HG03521 (cell line): ENCODE measurements around the gene GGACT.
"Not testable (repeated sequence)": the region's sequence is repeated elsewhere in the genome, so short reads cannot be mapped to it uniquely, and the experiment has no call there.

ENCODE experiments used
- ATAC-seq: cut with Tn5 transposase; IDR thresholded peaks from one replicate; pipeline ENCODE4 v1.9.1; 2021; ENCODE audit warnings: mild to moderate bottlenecking, moderate library complexity; ENCODE audit not compliant: unreplicated experiment

GGACT gene

GRCh38 chr13:100588331-100589177 lies at the start of gene GGACT:
Gene GGACT (minus strand): TSS chr13:100588789. CDS start chr13:100532591, 56,198 bp downstream.
- peak; percentile 98 for ATAC-seq

GRCh38 chr13:100637796-100638195 lies 49.2 kb upstream of the GGACT start:
- no peak for ATAC-seq

GRCh38 chr13:100637380-100637779 lies 48.8 kb upstream of the GGACT start:
- no peak for ATAC-seq

GRCh38 chr13:100636441-100636840 lies 47.9 kb upstream of the GGACT start:
- no peak for ATAC-seq

GRCh38 chr13:100636004-100636403 lies 47.4 kb upstream of the GGACT start:
- ATAC-seq = no peak

GRCh38 chr13:100634696-100635095 lies 46.1 kb upstream of the GGACT start:
- no peak for ATAC-seq

- no peak for ATAC-seq
Observed at GRCh38 chr13:100633461-100633860, 44.9 kb upstream of the GGACT start.

GRCh38 chr13:100630555-100630954 lies 42.0 kb upstream of the GGACT start:
- ATAC-seq = no peak

GRCh38 chr13:100627120-100627519 lies 38.5 kb upstream of the GGACT start:
- no peak for ATAC-seq

GRCh38 chr13:100625447-100625846 lies 36.9 kb upstream of the GGACT start:
- ATAC-seq = no peak

GRCh38 chr13:100620792-100621191 lies 32.2 kb upstream of the GGACT start:
- no peak for ATAC-seq

GRCh38 chr13:100619940-100620339 lies 31.4 kb upstream of the GGACT start:
- ATAC-seq = no peak

GRCh38 chr13:100618897-100619296 lies 30.3 kb upstream of the GGACT start:
- ATAC-seq = not testable (repeated sequence)

- no peak for ATAC-seq
Observed at GRCh38 chr13:100613031-100613430, 24.4 kb upstream of the GGACT start.

GRCh38 chr13:100611678-100612492 lies 23.3 kb upstream of the GGACT start:
- no peak for ATAC-seq

GRCh38 chr13:100610391-100611347 lies 22.1 kb upstream of the GGACT start:
- no peak for ATAC-seq

GRCh38 chr13:100608906-100609305 lies 20.3 kb upstream of the GGACT start:
- peak; percentile 84 for ATAC-seq

GRCh38 chr13:100608489-100608888 lies 19.9 kb upstream of the GGACT start:
- ATAC-seq = no peak

GRCh38 chr13:100604918-100605710 lies 16.5 kb upstream of the GGACT start:
- ATAC-seq = no peak
